NCI-H2081 (cell line): Measurements from ENCODE around the gene FAM222B.

Experiments used
- DNase-seq, 2 experiments: peaks; one replicate each; lab custom pipeline; 2025; lab: John Stamatoyannopoulos, UW

The FAM222B gene

GRCh38 chr17:28773736-28774135 is 68.9 kb downstream of the FAM222B start:
- no peak for DNase-seq

GRCh38 chr17:28765038-28765437 is 77.6 kb downstream of the FAM222B start:
- no peak for DNase-seq

GRCh38 chr17:28763804-28764266 is 78.8 kb downstream of the FAM222B start:
- DNase-seq, result peak; percentile 59 to 64

- DNase-seq, result no peak
These were observed 79.3 kb downstream of the FAM222B start for GRCh38 chr17:28763137-28763799.

GRCh38 chr17:28760601-28761562 is 81.7 kb downstream of the FAM222B start:
- peak; percentile 52 to 59 for DNase-seq

- no peak for DNase-seq
These were observed 83.2 kb downstream of the FAM222B start for GRCh38 chr17:28759256-28759865.

DNA sequence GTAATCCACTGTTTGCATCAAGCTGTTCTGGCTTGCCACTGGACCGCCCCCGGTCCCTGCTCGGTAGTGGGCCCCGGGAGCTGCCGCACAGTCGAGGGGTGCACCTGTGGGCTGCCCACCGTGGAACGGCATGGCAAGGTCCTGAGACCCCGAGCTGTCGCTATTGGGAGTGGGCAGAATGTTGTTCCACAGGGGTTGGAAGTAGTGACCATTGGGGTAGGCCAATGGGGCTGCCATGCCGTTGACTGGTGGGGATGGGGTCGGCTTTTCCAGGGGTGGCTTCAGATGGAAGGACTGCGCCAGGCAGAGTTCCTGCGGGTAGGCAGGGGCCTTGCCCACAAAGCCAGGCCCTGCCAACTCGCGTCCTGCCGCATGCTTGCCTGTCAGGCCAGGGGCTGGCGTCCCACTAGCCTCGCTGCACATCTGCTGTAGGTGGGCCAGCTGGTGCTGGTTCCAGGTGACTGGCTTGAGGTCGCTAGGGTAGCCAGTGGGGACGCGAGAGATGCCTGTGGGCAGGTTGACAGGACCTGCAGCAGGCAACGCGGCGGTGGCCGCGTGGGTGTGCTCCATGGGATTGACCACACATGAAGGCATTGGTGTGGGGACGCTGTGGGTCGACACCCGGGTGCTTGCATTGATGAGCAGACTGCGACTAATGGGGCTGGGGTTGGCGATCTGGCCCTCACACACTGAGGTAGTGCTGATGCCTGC is 84.0 kb downstream of the FAM222B start:
- no peak for DNase-seq

GRCh38 chr17:28756049-28756804 is 86.4 kb downstream of the FAM222B start:
- DNase-seq, result no peak

DNA sequence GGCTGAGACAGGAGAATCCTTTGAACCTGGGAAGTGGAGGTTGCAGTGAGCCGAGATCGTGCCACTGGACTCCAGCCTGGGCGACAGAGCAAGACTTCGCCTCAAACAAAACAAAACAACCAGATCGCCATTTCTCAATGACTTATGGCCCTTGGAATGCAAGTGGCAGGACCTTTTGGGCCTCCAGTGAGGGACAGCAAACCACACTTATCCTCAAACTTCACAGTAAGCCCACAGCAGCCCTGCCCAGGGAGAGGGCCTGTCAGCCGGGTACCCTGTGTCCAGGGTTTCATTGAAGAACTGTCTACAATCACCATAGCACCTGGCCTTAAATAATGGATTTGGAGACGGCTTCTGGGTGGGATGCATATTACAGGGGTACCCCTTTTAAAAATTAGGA is 87.1 kb downstream of the FAM222B start:
- DNase-seq, result no peak

GRCh38 chr17:28751600-28752366 is 90.8 kb downstream of the FAM222B start:
- no peak for DNase-seq

GRCh38 chr17:28750178-28751047 is 92.2 kb downstream of the FAM222B start:
- peak; percentile 79 to 85 for DNase-seq

DNA sequence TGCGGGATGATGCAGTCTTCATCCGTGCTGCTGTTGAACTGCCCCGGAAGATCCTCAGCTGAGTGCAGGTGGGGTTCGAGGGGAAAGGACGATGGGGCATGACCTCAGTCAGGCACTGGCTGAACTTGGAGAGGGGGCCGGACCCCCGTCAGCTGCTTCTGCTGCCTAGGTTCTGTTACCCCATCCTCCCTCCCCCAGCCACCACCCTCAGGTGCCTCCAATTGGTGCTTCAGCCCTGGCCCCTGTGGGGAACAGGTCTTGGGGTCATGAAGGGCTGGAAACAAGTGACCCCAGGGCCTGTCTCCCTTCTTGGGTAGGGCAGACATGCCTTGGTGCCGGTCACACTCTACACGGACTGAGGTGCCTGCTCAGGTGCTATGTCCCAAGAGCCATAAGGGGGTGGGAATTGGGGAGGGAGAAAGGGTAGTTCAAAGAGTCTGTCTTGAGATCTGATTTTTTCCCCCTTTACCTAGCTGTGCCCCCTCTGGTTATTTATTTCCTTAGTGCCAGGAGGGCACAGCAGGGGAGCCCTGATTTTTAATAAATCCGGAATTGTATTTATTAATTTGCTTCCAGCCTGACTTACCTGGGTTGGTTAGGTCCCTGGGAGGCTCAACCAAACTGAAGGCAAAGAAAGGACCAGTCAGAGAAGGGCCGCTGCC is 92.9 kb downstream of the FAM222B start:
- DNase-seq, result no peak

DNA sequence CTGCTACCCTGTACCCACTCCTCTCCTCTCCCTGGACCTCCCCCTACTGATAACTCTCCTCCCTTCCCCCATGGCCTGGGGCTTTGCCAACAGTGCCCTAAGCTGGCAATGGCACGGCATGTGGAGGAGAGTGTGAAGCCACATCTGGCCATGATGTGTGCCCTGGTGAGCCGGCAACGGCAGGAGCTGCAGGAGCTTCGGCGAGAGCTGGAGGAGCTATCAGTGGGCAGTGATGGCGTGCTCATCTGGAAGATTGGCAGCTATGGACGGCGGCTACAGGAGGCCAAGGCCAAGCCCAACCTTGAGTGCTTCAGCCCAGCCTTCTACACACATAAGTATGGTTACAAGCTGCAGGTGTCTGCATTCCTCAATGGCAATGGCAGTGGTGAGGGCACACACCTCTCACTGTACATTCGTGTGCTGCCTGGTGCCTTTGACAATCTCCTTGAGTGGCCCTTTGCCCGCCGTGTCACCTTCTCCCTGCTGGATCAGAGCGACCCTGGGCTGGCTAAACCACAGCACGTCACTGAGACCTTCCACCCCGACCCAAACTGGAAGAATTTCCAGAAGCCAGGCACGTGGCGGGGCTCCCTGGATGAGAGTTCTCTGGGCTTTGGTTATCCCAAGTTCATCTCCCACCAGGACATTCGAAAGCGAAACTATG is 93.6 kb downstream of the FAM222B start:
- no peak for DNase-seq

- no peak for DNase-seq
These were observed 94.5 kb downstream of the FAM222B start for GRCh38 chr17:28747801-28748750.

GRCh38 chr17:28747051-28747691 is 95.4 kb downstream of the FAM222B start:
- DNase-seq, result peak; percentile 41 to 78

GRCh38 chr17:28746611-28747050 is 96.0 kb downstream of the FAM222B start:
- peak; percentile 20 to 59 for DNase-seq
